Forelimb muscle (tissue), 1 donor: ENCODE measurements around the gene C11orf98. TPM values are rescaled to one million over a fixed set of nuclear protein-coding genes. Genes with fewer than 3 reads are reported as not detected.
"Not testable (repeated sequence)": the region's sequence is repeated elsewhere in the genome, so short reads cannot be mapped to it uniquely, and the experiment has no call there.

Experiments used
- DNase-seq: peaks from one replicate; pipeline ENCODE4 v3.0.0-alpha.2; 2013; ENCODE audit warnings: low read depth
- polyA plus RNA-seq: library from polyadenylated mRNA; unstranded; fragments of 120-200 nt; gene quantifications from one replicate; pipeline ENCODE4 v1.2.1, GENCODE V29; 2013; ENCODE audit not compliant: insufficient read length

The C11orf98 gene
- polyA plus RNA-seq: 29.4 TPM

DNA sequence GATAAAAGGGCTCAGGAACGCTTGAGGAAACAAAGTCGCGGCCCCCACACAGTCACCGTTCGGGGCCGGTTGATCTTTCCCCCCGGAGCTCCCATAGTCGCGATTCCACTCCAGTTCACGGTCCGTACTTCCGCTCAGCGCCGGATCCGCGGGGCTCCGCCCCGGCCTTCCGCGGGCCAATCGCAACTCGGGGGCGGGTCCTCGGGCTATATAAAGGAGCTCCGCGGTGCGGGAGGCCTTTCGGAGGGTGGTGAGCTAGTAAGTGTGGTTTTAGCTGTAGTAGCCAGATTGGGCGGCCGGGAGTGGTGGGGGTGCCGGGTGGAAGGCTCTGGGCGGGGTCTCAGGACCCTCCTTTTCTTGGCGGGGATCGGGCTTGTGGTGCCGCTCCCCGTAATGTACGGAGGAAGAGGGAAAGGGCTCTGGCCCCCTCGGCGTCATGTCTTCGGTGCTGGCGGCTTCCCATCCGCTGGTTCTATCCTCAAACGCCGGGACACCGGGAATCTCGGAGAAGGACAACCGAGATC, at the start of gene C11orf98, which contains the start of gene CSKMT:
C11orf98 (minus strand) TSS at position 136 of the 524 bp plus-strand sequence; CDS start at position 95, 41 bp downstream.
CSKMT (plus strand) TSS at position 238 of the 524 bp plus-strand sequence. CDS start 568 bp downstream, outside the sequence.
- peak; percentile 84 for DNase-seq

DNA sequence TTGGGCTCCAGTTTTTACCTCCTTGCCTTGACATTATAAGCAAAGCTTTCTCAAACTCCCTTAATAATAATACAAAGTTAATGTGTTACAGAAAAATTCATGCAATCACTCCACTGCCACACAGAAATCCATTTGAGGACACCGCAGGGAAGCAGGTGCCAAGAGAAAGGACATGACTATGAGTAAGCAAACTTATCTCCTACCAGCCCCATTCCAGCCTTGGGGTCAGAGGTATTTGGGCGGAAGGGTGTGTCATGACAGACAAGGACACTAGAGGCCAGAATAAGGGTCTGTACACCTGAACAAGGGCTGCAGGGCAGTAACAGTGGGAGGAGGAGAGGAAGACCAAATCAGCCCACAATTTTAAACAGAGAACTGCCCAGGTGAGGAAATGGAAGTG, 48.3 kb upstream of the C11orf98 start:
- DNase-seq: no peak

DNA sequence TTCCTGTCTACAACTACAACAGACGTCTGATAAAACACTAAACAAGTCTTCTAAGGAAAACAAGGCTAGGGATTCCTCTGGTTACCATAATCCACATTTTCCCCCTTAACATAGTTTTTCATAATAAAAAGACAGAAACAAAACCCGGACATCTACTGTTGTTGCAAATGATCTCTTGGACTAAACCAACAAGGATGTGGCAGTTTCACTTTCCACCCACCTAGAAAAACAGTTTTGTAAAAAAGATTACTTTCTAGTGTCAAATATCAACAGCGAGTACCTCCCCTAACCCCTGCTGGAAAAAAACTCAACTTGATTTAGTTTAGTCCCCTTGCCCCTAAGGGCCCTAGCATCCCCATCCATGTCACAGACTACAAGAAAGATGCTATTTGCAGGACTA, 47.9 kb upstream of the C11orf98 start:
- DNase-seq: no peak

DNA sequence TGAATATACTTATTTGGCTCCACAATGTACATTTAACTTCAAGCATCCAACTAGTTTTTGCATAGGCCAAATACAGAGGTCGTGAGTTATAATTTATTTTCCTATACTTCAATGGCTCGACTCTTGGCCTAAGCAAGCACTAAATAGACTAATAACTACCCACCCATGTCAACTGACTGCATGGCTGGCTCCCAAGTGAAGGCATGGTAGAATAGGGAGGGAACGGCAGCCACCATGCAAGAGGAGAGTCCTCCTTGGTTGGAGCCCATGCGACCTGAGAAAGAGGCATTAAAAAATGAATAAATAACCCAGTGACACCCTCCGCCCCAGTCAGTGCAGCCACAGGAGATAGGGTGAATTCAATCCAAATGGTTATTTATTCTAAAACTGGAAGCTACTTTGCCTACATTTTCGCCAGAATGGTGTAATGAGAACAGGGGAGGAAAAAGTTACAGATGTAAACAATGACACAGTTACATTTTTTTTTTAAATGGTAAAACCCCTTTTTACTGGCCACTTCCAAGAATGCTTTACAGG, 47.3 kb upstream of the C11orf98 start:
- no peak for DNase-seq

DNA sequence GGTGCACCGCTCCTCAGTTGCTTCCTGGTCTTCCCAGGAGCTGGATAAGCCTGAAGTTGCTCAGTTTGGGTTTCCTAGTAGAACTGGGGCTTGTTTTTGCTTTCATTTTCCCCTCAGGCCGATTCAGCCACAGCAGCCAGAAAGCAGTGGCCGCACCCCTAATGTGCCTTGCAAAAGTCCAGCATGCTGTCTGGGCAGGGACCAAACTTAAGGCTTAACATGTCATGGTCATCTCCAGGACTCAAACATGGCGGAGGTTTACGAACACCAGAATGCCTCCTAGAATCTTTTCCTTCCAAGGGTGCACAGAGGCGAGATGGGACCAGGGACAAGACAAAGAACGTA, 45.0 kb upstream of the C11orf98 start:
- no peak for DNase-seq

DNA sequence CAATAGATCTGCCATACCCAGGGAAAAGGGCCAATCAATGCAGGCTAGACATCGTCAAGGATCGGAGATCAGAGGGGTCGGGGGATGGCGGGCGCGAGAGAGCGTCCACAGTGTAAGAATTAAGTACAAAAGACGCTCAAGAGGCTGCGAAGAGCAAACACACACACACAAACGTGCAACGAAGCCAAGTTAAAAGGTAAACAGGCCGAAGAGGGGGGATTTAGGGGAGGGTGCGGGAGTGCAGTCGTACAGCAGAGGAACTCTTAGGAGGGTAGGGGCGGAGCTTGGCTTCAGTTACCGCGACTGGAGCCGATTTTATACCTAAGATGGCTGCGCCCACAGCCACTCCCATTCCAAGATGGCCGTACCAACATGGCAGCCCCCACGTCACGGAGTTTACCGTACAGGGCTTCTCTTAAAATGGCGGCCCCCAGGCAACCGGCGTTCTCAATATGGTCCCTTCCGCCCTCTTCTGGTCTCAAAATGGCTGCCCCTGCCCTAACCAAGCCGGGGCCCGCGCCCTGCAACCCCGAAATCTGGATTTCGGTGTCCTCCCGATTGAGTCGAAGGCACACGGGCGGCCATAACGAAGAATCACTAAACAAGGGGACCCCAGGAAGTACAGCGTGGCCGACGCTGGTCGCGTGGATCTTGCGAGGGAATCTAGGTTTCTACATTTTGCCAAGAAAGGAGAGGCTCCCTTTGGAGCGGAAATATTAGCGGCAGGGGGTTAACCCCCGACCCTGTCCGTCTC, 44.4 kb upstream of the C11orf98 start:
- peak; percentile 98 for DNase-seq

DNA sequence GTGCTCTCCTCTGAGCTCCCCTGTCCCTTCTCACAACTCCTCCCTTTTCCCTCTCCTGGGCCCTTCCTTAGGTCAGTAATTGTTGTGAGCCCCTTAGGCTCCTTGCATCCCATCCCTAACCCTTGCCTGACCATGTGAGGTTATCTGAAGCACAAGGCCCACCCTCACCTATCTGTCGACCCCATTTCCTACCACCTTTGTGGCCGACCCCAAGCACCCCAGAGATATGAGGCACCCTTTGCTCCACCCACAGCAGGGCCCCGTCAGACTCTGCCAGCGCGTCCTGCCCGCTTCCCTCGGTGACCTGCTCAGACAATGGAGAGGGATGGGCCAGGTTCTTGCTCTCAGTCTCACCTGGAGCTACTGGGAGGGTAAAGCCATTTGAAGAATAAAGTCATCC, 43.8 kb upstream of the C11orf98 start:
- no peak for DNase-seq

DNA sequence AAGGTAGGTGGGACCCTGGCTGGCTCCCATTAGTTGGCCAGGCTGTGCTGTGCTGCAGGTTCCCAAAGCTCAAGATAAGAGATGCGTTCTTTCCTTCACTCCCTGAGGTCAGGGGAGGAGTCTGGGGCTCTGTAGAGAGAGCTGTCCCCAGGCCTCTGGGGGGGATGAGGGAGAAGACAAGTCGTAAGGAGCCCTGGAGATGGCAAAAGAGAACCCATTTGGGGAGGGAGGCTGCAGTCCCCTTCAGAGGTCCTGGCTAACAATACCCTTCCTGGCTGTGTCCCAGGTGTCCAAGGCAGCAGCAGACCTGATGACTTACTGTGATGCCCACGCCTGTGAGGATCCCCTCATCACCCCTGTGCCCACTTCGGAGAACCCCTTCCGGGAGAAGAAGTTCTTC, 43.4 kb upstream of the C11orf98 start:
- DNase-seq: no peak

DNA sequence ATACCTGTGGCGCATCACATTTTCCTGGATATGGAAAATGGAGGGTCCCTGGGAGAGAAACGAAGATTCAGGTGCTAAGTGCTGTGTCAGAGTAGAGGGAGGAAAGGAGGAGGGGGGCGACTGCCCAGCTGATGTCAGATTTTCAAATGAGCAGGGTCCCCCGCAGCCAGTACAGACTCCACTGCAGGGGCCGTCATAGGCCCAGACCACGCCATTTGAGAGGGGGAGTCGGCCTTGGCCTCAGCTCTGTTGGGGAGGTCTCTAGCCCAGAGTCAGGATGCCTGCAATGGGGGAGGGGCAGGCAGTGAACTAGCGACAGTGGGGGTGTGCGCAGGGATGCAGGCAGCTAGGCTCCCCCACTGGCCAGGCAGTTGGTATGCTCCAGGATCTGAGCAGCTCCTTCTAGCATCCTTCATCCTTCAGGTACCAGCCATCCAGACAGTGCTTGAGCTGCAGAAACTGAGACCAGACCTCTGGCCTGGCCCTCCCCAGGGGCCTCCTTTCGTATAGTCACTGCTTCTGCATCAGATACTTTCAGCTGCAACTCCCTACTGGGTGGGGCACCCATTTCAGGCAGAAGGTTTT, 42.4 kb upstream of the C11orf98 start, which contains the start of the genes BSCL2 and GNG3:
BSCL2 (minus strand) TSS at position 148 of the 585 bp plus-strand sequence. CDS start 229 bp downstream, outside the sequence.
GNG3 (plus strand) TSS at position 400 of the 585 bp plus-strand sequence. CDS start 620 bp downstream, outside the sequence.
- DNase-seq: no peak

DNA sequence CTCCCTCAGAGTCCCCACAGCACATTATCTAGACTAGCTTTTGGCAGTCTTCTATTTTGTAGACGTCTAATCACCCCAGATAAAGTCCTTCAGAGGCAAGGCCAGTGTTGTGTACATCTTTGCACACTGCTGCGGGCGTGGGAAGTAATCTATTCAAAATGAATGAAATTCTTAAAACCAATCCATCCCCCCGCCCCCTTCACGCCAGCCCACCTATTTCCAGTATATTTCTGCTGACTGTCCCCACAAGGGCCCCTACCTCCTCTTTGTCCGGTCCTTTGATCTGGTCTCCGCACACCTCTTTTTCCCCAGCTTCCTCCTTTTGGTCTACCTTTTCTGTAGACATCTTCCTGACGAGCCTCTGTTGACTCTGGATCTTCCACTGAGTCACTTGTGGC, 41.8 kb upstream of the C11orf98 start:
- no peak for DNase-seq

DNA sequence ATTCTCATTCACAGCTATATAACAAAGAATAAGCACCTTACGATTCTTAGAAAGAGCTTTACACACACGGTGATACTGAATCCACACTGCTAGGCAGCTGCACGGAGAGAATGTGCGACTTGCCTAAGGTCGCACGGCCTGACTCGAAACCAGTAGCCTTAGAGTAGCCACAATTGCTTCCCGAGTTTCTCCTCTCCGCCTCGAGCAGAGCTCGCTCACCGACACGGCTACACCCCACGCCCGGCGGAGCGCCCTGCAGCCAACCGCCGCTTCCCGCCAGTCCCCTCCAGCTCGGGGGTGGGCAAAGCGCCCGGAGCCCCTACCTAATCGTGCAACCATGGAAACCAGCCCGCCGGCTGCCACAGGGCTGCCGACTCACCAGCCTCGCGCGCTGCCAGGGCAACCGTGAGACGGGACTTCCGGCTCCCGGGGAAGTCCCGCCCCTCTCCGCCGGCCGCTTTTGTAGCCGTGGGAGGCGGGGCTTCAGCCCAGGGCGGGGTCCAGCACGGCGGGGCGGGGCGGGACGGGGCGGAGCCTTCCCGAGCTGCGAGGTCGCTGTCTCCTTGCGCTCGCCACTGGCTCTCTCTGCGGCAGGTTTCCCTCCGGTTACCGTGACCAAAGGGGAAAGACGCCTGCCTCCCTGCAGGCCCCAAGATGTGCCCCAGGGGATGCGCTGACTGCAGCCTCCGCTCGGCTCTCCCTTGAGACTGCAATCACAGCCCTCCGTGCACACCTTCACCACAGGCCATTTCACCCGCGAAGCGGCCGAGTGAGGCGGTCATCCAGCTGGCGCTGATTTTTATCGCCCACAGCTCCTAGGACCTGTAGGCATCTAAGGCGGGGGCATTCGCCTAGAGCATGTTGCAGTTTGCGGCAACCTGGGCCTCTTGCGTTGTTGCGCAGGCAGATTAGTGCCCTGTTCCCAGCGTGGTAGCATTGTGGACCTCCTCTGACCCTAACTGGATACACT, 41.2 kb upstream of the C11orf98 start:
- no peak for DNase-seq

DNA sequence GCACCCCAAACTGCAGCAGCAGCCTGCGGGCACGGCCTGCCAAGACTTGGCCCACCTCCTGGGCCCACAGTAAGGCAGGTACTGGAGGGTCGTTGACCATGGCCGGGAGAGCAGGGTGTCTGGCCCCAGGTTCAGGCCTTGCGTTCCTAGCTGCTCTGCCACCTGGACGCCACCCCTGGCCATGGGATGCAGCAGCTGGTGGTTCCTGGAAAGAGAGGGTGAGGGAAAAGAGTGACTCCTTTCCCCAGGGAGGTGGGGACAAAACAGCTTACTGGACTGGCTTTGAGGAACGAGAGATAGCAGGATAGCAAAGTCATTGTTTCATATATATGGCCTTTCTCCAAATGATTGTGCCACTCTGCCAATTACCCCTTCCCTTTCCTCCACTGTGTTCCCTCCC, 40.4 kb upstream of the C11orf98 start:
- DNase-seq: no peak

DNA sequence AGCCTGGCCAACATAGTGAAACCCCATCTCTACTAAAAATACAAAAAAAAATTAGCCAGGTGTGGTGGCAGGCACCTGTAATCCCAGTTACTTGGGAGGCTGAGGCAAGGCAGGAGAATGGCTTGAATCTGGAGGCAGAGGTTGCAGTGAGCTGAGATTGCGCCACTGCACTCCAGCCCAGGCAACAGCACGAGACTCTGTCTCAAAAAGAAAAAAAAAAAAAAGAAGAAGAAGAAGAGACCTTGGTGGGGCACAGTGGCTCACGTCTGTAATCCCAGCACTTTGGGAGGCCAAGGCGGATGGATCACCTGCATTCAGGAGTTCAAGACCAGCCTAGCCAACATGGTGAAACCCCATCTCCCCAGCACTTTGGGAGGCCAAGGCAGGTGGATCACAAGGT, 38.9 kb upstream of the C11orf98 start:
- DNase-seq: not testable (repeated sequence)

DNA sequence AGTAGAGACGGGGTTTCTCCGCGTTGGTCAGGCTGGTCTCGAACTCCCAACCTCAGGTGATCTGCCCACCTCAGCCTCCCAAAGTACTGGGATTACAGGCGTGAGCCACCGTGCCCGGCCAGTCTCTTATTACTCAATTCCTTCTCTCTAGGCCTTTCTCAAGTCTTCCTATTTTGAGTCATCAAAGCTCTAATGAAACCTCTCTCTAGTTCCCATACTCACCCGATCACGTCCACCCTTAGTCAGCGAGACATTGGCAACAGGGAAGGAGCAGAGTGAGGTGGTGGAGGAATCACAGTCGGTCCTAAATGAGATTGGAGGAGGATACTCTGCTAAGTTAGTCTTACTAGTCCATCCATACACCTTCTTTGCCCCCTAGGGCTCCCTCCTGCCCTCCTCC, 37.2 kb upstream of the C11orf98 start:
- no peak for DNase-seq

DNA sequence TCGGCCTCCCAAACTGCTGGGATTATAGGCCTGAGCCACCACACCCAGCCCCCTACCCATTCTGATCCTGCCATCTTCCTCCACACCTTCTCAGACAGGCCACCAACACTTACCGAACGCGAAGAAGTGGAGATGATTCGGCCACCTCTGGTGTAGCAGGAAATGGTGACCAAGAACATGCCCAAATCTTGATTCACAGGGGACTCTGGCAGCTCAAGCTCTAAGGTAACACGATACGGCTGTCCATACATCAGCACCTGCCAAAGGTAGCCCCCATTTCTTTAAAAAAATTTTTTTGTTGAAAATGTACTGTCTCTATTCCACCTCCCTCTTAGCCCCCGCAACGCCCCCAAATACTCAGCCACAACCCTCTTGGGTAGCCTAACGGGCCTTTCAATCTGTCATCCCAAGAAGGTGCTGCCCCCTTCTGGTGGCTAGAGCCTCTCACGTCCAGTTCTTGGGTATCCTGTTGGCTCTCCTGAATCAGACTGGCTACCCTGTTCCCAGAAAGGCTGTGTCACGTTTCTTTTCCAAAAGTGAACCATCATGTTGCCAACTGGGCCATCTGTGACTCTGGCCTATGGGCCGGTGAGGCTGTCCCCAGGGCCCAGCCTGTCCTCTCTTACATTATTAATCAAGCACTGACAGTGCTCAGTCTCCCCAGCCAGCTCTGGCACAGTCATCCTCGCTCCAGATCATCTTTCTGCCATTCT, 29.6 kb upstream of the C11orf98 start:
- no peak for DNase-seq

DNA sequence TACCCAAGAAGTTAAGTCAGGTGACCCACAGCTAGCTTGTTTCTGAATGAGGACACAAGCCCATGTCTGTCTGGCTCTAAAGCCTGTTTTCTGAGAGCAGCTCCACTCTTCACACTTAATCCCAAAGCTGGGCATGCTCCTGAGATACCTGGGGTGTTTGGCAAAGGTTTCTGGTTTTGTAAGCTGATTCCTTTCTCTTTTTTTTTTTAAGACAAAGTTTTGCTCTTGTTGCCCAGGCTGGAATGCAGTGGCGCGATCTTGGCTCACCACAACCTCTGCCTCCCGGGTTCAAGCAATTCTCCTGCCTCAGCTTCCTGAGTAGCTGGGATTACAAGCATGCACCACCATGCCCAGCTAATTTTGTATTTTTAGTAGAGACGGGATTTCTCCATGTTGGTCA, 28.6 kb upstream of the C11orf98 start:
- not testable (repeated sequence) for DNase-seq

DNA sequence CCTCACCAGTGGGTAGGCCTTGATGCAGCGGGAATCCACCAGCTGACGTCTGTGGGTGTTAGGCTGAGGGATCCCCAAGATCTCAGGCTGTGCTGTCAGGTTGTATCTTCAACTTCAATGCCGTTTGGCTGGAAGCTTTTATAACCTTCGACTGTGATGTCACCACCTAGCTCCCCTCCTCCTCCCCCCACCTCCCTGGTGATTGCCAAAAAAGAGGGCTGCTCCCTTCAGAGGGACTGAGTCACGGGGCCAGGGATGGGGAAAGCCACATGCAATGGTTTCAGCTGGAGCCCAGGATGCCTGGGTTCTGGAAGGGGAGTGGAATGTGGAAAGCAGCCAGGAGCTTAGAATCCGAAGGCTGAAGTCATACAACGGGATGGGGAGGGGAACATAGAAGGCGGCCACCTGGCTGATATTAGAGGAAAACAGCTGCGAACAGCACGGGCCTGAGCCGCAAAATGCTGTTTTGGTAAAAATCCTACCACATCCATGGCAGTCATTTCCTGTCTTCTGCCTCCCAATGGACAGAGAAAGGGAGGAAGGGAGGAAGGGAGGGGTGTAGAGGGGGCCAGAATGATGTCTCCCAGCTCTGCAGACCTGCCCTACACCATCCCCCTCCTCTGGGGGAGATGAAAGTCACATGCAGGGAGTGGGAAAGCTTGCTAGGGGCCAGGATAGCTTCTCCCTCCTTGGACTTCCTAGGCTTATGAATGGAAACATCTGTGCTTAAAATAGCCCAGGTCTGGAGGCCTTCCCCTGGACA, 24.6 kb upstream of the C11orf98 start, which contains the start of gene LRRN4CL:
LRRN4CL (minus strand) TSS at position 110 of the 763 bp plus-strand sequence. CDS start 1,022 bp downstream, outside the sequence.
- peak; percentile 85 for DNase-seq

DNA sequence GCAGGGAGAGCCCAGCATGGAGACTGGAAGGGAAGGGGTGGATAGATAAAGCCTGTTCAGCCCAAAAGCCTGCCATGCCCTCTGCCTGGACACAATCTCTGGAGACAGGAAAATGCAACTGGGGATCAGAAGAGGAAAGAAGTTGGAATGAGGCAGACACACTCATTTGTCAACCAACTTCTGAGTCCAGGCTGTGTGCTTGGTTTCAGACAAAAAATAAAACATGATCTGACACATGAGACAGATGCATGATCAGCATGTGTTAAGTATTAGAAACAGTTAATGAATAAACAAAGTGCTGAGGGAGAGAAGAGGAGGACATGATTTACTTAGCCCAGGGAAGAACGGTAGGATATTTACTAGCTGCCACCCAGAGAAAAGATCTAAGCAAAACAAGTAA, 23.5 kb upstream of the C11orf98 start:
- no peak for DNase-seq

DNA sequence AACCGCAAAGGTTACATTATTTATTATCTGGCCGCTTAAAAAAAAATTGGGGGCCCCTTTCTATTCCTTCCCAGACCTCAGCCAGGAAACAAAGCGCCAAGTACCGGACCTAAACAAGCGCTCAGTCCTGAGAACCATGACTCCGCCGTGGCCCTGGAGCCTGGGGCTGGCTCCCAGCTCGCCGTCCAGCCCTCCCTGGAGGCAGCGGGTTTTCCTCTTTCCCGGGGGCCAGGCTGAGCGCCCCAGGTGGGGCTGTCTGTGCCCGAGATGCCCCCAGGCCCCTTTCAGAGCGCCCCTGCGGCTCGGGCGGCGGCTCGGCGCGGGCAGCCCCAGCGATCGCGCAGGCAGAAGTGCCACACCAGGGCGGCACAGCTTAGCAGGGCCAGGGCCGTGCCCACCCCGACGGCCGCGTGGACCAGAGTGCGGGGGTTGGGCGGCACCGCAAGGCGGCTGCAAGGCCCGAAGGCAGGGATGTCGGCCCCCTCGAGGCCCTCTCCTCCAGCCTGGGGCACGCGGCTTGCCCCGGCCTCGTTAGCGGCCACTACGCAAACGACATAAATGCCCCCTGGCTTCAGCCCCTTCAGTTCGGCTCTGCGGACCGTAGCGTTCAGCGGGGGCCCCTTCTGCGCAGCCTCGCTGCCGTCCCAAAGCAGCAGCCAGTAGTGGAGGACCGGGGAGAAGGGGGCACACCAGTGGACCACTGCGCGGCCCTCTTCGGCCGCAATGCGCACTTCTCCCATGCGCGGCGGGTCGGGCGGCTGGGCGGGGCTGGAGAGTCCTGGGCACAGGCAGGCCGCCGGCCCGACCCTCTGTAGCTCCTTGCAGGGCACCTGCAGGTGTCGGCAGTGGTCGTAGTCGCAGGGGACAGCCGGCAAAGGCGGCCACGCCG, 22.7 kb upstream of the C11orf98 start:
- DNase-seq: no peak
